ENCODE results near the gene CAMTA1.

CAMTA1 gene

GRCh38 chr1:7220712-7221252 is 435.5 kb downstream of the CAMTA1 start:
- DNase-seq, result no peak

GRCh38 chr1:7221826-7222694 is 436.8 kb downstream of the CAMTA1 start:
- DNase-seq, result no peak

DNA sequence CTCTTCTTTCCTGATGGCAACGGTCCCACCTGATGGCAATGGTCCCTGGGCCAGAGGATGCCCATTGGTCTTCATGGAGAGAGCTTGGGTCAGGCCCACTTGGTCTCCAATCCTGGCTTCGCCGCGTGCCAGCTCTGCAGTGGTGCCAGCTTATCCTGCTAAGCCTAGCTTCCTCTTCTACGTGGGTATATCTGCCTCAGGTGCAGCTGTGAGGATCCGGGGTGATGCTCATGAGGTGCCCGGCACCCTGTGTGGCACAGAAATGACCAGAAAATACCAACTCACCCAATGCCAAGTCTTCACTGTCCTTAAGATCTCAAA is 437.4 kb downstream of the CAMTA1 start:
- DNase-seq, result no peak

DNA sequence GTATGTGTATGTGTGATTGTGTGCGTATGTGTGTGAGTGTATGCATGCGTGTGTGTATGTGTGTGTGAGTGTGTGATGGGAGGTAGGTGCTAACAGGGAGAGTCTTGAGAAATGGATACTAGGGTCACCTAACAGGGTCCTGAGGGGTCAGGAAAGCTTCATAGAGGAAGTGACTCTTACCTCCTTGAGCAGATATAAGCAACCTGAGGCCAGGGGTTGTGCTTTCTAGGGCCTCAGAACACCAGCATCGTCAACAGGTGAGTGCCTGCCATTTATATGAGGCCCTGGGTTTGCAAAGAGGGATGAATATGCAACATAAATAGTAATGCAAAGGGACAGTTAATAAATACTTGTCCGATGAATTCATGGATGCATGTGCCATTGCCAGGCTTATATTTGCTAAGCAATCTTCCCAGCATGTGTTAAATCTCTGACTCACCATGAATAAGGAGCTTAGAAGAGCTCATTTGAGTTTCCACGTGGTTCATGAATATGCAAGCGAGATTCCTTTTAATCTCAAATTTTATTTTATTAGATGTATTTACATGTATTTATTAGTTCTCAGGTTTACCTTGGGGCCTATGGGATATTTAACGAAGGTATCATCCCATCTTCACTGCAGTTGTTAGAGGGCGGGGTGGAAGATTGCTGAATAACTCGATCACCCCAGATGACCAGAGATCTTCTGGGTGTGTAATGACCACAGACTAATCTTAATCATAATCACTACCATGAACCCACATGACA is 438.3 kb downstream of the CAMTA1 start:
- DNase-seq, result no peak

GRCh38 chr1:7224081-7224534 is 438.9 kb downstream of the CAMTA1 start:
- no peak for DNase-seq

- no peak for DNase-seq
These were observed 439.4 kb downstream of the CAMTA1 start for GRCh38 chr1:7224644-7225043.

DNA sequence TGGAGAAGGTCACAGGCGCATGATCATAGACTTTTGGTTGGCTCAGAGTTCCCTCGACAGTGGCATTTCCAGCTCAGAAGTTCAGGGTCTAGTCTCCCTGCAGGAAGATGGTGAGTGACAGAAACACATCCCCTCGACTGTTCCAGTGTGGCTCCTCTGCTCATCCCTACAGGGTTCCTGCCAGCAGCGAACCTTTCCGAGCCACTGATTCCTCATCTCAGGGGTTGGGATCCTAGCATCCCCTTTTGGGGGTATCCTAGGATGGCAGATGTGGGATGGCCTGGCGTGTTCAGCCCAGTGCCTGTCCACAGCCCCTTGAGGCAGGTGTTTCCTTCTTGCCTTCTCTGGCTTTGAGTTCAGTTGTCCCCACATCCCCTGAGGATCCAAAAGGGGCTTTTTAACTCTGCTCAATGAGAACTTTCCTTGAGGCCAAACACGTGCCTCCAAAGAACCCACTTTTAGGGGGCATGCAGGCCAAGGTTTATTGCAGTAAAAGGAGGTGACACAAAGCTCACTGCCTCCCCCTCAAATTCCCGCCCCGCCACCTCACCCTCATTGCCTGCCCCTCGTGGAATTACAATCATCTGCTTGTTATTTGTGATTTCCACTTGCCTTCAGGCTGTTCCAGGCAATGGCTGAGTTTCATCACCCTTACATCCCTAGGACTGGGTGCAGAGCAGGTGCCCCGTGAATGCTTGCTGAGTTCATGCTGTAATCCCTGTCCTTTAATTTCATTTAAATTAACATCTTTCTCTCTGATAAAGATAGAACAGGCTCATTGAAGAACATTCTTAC is 440.7 kb downstream of the CAMTA1 start:
- no peak for DNase-seq

DNA sequence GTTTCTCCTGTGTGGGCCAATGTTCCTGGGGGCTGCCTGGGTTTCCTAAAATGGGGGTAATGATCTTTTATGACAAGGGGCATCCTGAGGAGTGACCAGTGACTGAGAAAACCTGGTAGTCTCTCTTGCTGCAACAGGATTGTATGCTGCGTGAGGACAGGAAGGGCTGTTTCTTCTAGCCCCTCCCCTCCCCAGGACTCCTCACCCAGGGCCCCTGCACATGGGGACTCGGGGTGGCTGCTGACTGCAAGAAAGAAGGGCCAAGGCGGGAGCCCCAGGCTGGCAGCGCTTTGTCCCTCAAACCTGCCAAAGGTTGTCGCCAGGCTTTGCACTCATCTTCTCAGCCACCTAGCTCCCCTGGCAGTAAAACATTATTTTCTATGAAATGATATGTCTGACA is 442.4 kb downstream of the CAMTA1 start:
- DNase-seq, result no peak

DNA sequence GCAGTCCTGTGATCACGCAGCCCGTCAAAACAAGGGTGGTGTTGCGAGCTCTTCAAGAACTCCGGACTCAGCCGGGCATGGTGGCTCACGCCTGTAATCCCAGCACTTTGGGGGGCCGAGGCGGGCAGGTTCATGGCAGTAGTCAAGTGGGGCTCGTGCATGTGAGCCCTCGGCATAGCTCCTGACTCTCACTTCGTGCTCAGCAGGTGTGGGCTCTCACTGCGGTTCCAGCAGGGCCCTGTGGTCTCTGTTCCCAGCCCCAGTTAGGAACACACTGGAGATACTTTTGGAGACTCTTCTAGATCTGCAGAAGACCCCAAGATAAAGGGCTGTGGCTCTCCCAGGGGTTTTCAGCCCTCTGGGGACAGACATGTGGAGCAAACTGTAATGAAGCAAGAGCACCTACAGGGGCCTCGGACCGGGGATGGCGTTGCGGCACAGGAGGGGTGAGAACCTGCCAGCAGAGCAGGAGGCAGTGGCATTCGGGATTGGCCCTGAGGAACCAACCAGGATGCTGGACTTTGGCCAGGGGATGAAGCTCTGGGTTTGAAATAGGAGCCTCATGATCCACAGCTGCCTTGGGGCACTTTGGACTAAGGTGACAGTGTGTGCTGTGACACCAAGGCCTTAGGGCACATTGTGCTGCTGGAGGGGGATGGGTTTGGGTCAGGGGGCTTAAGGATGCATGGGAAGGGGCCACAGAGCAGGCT is 443.2 kb downstream of the CAMTA1 start:
- DNase-seq, result no peak

DNA sequence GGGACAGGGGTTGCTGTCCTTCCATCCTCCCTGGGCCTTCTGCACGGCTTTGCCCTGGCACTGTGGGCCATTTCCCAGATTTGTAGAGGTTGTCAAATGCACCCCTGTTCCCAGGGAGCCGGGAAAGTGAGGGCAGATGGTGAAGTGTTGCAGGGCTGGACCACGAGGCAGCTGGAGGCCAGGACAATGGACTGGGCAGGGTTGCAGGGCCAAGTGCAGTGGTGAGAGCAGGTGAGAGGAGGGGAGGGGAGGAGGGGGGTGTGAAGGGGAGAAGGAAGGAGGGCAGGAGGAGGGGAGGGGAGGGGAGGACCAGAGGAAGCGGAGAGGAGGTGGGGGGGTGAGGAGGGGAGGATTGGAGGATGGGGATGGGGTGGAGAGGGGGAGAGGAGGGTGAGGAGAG is 443.9 kb downstream of the CAMTA1 start:
- DNase-seq, result no peak

DNA sequence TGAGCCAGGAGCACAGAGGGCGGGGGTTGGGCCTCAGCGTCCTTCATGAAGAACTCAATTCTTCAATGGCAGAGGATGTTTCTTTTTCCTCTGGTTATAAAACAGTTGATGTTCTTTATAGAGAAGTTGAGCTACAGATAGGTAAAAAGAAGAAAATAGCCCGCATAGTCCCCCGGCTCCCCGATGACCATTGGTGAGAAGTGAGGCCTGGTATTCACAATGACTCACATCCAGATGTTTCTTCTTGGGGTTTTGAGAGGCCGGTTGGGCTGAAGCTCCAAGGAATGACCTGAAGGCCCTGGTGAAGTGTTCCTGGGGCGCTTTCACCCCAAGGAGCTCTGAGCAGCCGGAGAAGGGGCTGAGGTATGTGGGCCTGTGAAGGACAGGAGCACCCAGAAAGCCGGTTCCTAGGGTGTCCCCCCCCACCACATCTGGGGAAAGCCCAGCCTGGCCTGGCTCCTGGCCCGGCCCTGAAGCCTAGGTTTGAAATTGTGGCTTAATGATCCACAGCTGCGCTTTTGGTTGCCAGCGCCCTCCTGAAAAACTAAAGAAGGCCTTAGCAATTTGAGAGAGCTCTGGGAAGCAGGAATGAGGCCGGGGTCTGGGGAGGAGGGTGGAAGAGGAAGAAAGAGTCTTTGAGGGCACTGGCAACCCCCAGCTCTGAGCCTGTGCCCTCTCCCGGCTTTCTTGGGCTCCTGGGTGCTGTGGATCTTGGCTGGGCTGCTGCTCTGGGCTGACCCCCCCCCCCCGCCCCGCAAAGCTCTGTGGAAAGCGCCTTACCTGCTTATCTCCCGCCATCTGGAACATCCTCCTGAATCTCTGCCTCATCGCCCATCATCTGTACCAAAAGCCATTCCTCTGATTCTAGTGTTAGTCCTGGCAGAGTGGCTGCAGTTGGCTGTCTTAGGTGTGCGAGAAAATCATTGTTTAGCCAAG is 444.7 kb downstream of the CAMTA1 start:
- no peak for DNase-seq

DNA sequence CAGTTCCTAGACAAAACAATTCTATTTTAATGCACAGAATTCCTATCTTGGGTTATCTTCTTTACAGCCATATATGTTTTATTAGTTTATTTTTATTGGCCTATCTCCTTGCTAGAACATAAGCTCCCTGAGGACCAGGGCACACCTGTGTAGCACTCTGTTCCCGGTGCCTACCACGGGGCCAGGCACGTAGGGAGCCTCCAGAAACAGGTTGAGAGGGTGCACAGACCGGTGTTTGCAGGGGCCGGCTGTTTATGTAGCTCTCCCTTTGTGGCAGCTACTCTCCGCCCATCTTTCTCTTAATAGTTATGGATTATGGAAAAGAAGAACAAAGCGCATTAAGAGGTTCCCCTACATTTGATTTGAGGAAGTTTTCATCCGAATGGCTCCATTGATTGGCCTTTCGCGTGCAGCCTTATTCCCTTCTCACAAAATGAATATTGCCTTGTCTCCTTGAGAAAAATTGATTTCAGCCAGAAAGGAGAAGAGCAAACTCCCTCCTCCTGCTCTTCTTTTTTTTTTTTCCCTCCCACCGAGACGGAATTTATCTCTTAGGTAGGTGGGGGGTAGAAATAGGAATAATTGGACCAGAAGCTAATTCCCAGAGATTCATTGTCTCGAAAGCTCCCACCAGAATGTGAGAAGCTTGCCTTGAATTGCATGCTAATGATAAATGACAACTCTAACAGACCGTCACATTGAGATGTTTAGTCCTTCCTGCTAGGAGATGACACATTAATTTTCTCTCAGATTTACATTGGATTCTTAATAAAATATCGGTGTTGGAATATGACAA is 447.4 kb downstream of the CAMTA1 start:
- DNase-seq, result no peak

- no peak for DNase-seq
These were observed 447.9 kb downstream of the CAMTA1 start for GRCh38 chr1:7233237-7233540.

- DNase-seq, result no peak
These were observed 448.6 kb downstream of the CAMTA1 start for GRCh38 chr1:7233646-7234470.

DNA sequence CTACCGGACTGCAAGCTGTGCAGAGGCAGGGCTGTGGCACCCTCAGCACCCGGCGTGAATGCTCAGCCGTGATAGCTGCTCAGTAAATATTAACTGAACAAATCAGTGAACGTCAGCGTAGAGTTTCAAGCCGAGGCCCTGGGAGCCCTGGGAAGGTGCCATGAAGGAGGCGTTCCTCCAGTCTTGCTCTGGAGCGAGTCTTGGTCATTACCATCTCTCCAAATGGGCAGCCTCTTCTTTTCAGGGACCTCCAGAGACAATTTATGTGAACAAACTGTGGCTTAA is 449.2 kb downstream of the CAMTA1 start:
- DNase-seq, result no peak

DNA sequence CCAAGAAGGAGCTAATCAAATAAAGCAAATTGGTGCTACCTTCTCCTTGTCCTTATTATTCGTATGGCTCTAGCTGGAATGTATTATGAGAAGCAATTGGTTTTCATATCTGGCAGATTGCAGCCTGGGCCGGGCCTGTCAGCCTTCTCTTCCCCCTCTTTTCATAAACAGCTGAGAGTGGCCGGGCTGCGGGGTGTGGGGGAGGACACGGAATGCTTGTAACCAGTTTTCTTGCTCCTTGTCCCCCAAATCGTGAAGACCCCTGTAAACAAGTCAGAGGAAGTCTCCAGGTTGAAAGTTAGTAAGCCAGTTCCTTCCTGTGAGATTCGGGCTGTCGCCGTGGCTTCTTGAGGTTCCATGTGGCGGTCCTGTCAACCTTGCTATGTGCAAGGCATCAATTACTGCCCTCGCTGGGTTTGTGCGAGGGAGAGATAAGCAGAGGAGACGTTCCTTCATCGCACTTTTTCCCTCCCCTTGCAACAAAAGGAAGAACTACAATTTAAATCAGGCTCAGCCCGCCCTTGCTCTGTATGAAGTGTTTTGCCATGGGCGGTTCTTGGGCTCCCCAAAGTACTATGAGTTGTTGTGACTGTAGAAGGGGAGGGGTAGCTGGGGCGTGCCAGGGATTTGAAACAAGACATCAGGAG is 450.7 kb downstream of the CAMTA1 start:
- DNase-seq, result no peak

DNA sequence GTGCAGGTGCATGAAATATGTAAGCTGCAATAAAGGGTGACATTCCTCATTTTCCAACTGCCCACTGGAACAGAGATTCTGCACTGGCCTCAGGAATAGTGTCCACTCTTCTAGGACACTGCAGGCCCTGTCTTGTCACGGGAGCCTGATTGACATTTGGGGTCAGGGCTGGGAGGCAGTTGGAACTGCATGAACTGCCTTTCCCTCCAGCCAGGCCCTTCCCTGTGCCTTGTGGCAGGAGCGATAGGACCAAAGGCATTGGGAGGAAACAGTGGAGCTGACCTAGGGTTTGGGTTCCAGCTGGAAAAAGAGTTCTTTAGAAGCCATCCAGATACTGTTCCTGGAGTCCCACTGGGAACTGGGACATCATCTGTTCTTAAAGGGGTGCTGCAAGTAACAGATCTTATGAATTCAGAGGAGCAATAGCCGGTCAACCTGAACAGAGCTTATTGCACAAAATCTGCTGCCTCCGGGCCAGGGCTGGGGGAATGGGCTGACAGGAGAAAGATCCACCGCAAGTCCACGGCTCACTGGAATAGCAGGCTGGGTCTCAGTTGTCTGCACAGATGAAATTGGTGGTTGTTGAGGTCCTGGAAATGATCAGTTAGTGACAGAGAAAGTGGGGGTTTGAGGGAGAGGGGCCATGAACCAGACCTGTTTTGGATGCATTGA is 451.7 kb downstream of the CAMTA1 start:
- no peak for DNase-seq

DNA sequence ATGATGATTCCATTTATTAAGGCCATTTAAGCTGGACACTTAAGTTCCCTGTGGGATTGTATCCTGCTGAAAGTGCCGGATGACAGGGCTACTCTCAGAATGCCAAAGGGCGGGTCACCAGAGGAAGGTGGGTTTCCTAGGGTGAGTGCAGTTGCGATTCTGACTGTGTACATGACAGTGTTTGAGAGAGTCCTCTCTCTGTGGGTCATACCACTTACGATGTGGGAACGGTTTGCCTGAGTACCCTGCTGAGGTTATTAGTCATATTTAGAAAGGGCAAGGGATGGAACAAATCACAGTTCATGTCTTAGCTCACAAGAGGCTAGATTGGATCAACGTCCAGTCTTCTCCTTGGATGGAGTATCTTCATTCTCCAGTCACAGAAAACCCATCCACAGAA is 461.9 kb downstream of the CAMTA1 start:
- DNase-seq, result no peak

Measured in suppressor macrophage (primary cell).